Fibroblast of upper back skin (primary cell): ENCODE data around the gene FEV.

ENCODE experiments used
- DNase-seq: peaks from one replicate; pipeline ENCODE4 v3.0.0-alpha.2; 2013

FEV gene

GRCh38 chr2:218985021-218985324, at the start of gene FEV:
TSS of gene FEV (minus strand) at chr2:218985184. CDS start at chr2:218985075, 109 bp downstream.
- DNase-seq, result no peak

- DNase-seq, result no peak
Observed at GRCh38 chr2:219032051-219032745, 47.2 kb upstream of the FEV start.

DNA sequence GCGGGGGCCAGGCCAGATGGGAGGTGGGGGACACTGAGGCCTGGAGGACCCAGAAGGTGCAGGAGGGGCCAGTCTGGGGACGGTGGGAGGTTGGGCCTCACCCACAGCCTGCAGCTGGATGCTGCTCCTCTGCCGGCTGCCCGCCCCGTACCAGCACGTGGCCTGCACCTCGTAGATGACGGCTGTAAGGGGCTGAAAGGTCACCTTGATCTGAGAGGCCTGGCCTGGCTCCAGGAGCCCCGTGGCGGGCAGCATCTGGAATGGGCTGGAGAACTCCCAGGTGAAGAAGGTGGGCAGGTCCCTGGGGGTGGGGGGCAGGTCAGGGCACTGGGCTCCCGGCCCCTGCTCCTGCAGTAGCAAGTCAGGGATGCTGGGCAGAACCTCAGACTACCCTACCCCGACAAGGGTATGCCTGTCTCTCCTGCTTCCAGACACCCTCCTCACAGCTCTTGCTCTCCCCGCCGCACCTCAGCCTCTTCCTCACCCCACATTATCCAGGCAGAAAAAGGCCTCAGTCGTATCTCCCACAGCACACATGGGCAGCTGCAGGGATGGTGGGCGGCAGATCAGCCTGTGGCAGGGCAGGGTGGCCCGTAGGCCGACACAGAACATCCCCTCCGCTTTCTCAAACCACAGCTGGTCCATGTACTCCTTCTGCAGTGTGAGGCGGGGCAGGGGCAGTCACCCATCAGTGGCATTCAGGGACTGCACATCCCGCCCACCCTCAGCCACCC, 46.2 kb upstream of the FEV start:
- no peak for DNase-seq

GRCh38 chr2:219030177-219030940, 45.4 kb upstream of the FEV start:
- no peak for DNase-seq

DNA sequence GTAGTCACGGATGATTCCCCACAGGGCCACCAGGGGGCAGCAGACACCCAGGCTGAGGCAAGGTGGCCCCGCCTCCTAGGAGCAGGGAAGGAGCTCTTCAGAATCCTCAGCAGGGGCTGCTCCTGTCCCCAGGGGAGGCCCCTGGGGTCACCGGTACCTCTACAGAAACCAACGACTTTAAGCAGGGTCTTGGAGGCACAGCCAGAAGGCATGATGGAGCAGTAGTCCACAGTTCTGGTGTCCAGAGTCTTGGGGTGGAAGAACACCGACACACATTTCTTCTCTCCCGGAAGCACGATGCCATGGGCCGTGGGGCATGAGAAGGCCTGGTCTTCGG, 44.8 kb upstream of the FEV start:
- peak; percentile 63 for DNase-seq

- DNase-seq, result no peak
Observed at GRCh38 chr2:219028996-219029828, 44.2 kb upstream of the FEV start.

GRCh38 chr2:219028141-219028540, 43.2 kb upstream of the FEV start:
- no peak for DNase-seq

DNA sequence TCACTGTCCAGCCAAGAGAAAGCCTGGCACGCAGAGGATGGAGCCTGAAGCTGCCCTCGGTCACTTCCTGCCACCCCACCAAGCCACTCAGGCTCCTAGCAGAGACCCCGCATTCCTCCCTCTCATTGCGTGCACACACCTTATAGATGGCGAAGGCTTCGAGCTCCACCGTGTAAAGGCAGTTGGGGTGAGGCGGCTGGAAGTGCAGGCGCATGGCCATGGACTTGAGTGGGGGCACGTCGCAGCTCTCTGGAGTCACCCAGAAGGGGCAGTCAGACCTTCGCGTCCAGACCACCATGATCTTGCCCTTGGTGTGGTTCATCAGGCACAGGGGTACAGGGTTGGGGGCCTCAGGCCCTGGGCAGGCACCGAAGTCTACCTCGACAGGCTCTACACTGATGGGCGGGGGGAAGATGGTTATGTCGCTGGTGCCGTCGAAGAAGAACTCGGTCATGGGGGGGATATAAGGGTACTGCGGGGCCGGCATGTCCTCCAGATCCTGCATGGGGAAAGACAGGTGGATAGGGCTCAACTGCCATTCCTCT, 42.6 kb upstream of the FEV start:
- no peak for DNase-seq

GRCh38 chr2:219026946-219027345, 42.0 kb upstream of the FEV start:
- DNase-seq, result no peak

DNA sequence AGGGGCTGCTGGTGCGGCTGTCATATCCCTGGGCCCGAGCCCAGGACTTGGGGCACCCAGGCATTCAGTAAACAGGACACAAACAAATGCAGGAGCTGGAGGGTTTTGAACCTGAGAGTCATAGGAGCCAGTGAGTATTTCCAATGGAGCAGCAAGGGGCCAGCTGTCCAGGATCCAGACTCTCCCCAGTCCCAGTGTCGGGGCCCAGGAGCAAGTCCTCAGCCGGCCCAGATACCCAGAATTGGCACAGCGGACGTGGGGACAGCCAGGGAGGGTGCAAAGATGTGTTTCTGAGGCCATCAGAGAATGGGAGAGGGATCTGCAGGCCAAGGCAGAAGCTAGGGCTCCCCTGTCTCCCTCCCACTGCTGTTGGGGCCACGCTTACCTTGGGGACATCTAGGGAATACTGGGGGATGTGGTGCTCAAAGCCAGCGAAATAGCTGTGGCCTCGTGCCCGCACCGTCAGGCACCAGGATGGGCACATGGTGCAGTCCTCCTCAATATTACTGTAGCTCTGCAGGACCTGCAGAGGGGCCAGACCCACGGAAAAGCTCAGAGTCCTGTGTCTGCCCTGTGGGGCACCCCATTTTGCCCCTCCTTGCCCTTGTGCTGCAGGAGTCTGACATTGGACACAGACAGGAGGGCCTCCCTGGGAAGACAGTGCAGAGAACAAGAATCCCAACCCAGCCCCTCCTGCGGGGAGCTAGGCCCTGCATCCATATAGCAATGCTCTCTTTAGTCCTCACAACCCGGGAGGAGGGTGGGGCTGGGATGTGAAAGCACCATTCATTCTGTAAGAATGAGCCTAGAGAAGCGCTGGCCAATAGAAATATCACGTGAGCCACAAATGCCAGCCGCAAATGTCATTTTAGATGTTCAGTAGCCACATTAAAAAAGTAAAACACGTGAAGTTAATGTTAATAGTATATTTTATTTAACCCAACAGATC, 40.9 kb upstream of the FEV start:
- DNase-seq, result no peak

GRCh38 chr2:219024059-219024458, 39.1 kb upstream of the FEV start:
- DNase-seq, result no peak

DNA sequence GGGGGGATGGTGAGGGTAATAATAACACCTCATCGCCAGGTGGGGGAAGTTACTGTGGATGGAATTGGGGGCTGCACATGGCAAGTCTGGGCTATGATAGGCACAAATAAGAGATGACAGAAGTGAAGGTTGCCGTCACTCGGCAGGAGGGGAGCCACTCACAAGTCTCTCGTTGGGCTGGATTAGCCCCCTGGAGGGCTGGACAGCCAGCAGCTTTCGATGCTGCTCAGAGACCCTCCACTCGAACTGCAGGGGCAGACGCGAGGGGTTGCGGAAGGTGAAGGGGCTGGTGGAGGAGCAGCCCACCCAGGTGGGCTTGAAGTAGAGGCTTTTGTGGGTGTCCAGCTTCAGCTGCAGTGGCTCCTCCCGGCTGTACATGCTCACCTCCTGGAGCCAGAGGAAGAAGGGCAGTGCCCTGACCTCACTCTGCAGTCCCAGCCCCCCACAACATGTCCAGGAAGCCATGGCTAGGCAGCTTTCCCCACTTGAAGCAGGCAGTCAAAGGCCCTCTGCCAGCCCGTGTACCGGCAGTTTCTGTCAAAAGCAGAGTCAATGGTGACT, 38.1 kb upstream of the FEV start:
- DNase-seq, result no peak

DNA sequence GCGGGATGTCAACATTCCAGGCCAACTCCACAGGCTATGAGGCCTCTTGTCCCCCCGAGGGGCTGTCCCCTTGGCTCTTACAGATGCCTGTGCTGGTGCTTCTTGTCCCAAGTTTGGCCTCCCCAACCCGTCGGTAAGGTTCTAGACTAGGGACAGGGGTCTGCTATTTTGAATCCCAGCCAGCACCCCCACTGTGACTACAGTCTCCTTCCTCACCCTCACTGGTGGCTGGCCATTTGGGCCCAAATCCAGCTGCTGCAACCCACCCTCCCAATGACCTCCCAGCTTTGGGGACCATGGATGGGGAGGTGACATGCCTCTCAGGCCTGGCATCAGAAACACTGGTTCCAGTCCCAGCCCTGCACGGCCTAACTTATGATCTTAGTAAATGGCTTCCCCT, 37.6 kb upstream of the FEV start:
- DNase-seq, result no peak

GRCh38 chr2:219022041-219022440, 37.1 kb upstream of the FEV start:
- no peak for DNase-seq

- no peak for DNase-seq
Observed at GRCh38 chr2:219021591-219021990, 36.6 kb upstream of the FEV start.

DNA sequence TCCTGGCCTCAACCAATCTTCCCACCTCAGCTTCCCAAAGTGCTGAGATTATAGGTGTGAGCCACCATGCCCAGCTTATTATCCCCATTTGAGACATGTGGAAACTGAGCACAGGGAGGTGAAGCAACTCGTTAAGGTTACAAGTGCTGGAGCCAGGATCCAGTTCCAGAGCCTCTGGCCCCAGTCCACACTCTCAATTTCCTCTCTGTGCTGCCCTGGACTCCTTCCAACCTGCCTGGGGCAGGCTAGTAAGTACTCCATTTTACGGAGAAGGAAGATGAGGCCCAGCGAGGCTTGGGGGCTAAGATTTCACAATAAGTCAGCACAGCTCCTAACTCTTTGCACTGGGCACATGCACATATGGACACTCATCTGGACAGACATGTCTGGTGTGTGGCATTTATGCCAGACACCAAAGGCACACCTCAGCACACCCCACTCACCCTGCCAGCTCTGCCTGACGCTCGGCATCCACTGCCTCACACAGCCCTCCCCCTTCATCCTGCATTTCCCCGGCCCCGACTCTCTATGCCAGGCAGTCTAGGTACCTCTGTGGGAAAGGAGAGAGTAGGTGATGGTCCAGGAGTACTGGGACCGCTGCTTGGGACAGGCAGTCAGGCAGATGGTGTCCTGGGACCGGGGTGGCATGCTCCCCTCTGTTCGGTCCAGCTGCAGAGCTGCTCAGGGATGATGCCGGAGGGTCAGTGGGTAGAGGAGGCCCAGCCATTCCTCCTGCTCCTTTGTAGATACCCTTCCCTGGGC, 35.8 kb upstream of the FEV start:
- no peak for DNase-seq

- DNase-seq, result no peak
Observed at GRCh38 chr2:219019436-219019835, 34.5 kb upstream of the FEV start.

DNA sequence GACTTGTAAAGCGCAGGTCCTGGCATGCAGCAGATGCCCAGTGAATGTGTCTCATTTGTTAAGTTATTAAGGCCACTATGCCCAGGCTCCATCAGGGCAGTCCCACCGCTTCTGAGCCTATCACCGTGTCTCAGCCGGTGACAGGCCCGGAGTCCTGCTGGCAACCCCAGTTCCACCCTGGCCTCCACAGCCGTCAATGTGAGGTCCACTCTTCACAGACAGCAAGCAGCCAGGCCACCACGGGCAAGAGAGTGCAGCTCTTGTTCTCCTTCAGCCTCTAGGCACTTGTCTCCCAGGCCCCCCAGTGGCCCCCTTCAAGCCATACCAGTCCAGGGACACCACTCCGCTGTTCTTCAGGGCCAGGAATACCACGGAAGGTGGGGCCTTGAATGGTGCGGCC, 33.7 kb upstream of the FEV start:
- DNase-seq, result no peak

- DNase-seq, result no peak
Observed at GRCh38 chr2:219018286-219018685, 33.3 kb upstream of the FEV start.

DNA sequence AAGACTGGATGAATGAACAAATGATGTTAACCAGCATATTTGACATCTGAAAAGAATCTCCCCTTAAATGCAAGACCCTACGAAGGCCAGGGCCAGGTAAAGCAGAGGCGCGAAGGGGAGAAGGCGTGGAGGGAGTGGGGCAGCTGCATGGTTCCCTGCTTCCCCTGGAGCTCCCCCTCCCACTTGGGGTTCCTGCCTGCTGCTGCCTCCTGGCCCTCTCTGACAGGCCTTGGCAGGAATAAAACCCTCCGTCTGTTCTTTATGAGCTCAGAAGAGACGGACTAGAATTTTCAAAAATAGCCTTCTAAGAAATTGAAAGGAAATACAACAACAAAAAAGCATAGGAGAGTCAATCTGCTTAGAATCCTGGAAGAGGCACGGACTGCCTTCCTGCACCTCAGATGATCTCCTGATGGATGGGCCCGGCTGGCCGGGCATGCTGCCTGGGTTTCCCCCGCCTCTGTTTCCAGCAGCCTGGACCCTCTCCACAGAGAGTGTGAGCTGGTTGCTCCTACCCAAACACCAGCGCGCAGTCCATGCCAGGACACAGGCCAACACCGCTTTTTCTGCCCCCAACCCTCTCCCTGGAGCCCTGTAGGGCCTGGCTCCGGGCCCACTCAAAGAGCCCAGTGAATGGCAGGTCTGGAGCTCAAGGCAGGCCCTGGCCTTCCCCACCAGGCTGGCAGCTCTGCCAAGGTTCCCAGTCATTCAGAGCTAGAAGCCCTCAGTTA, 32.4 kb upstream of the FEV start:
- DNase-seq, result no peak
